ENCODE results near the gene GALNT4. TPM values are rescaled to one million over a fixed set of nuclear protein-coding genes. Genes with fewer than 3 reads are reported as not detected.

Gene GALNT4
- polyA plus RNA-seq, 3 donors: 8.8 to 10.9 (median 10.5) TPM

DNA sequence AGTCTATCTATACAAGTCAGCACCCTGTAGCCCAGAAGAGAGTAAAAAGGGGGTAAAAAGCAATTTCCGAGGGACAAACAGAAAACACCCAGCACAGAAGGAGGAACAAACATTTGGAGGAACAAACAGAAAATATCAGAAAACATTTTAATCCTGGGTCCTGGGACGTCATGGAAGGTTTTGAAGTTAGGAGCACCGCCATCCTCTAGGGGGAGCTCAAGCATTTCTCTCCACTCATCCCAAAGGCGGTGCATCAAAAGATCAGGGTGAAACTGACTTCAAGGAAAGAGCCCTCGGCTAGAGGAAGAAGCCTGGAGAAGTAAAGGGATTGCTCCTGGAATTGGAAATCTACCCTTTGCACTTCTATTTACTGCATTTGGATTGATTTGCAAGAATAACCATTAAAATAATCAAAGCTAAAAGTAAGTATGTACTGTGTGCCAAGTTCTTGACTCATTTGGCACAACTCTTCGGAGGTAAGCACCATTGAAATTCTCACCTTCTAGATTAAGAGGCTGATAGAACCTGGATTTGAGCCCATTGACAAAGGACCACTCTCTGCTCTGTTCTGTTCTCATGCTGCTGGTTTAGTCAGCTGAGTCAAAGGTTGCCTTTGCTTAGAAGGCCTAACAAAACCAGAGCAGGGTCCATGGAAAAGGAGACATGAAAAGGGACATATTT is 18.5 kb upstream of the GALNT4 start:
- DNase-seq (ENCODE audit: extremely low read depth in 1 of 11, low read depth in 9 of 11, low spot score in 4 of 11): peak in 8 of 11 donors; percentile 72 to 86 (median 80)

DNA sequence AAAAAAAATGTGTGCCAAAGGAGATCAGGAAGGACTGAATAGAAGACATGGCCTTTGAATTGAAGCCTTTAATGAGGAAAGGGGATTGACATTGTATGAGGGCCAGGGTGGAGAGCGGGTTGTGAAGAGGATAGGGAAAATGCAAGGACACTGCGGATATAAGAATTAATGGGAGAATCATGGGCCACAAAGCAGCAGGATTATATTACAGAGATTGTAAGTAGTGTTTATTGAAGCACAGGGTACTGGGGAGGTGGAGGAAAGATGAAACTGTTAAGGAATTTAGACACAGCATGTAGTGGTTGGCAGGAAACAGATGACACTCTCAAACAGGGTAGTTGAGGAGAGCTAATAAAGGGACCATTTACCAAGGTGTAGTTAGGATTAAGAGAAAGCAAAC is 17.6 kb upstream of the GALNT4 start:
- DNase-seq (ENCODE audit: extremely low read depth in 1 of 11, low read depth in 9 of 11, low spot score in 4 of 11): no peak

DNA sequence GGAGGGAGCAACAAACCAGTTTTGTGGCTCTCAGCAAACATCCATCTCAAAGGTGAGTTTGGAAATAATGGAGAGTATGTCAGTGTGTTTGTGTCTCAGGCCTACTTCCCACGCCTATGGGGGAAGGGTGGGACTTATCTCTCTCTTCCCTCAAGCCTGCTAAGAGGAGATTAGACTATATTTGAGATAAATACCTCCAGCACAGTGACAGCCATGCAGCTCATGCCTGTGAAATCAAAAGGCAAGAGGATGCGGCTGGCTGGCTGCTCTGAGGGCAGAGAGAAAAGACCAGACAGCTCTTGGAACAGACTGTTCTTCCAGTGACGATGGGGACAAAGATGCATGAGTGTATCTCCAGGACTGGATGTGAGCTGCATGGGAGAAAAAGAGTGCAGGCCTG is 16.0 kb upstream of the GALNT4 start:
- DNase-seq (ENCODE audit: extremely low read depth in 1 of 11, low read depth in 9 of 11, low spot score in 4 of 11): no peak

DNA sequence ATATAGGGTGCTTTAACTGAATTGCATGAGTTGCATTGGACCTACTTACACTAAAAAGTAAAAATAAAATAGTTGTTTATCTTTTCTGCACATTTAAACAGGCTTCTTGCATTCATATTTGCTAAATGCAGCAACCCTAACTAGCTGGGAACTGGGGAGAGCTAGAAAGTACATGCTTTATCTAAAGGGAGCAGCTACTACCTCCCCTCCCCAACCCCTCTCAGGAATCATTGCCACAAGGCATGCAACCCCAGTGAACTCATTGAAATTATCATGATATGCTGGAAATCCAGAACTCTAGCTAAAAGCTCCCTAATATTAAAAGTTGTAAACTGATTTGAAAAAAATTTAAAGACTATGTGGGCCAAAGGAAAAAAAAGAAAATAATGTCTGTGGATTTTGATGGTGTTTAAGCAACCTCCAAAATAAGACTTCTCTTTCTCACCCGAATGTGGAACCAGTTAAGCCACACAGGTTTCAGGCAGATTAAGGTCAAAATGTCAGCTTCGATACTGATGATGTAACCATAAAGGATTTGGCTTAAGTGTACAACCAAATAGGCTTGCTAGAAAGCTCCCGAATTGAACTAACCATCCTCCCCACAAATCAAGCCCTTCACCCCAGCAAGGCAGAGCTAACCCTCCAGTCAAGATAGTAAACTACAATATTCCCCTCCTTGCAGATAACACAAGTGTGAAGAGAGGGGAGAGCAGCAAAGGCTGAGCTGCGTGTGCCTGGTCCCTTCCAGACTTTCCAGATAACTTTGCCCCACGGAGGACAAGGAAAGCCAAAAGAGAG is 15.0 kb upstream of the GALNT4 start:
- no peak for DNase-seq (ENCODE audit: extremely low read depth in 1 of 11, low read depth in 9 of 11, low spot score in 4 of 11)

DNA sequence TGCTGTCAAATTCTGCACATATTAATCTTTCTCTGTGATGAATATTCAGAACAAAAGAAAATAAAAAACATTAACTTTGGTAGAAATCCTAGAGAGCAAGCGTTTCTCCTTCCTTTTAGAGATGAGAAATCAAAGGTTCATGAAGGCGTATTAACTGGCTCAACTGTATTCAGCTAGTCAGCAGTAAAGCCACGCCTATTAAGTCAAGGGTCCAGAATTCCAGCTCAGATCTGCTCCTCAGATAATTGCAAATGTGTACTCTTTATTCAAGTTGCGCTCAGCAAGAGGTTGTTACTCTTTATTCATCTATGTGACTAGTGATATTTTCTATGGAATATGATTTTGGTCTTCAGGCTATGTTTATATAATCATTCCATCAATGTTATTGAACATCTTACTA is 14.3 kb upstream of the GALNT4 start:
- no peak for DNase-seq (ENCODE audit: extremely low read depth in 1 of 11, low read depth in 9 of 11, low spot score in 4 of 11)

DNA sequence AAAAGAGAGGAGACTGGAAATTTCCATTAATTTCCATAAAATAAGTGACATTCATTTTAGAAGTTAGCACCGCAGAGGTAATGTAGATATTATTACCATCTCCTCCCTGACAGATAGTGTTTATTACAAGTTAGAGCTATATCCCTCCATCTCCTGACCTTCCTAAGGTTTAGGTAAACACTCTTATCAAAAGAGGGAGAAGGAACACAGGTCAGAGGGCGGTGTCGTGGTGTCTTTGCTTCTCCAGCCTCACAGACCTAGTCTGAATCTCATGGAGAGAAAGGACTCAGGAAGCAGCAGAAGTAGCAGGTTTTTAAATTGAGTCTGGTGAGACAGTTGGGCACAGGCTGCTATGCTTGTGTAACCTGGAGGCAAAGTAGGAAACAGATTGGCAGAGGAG is 12.8 kb upstream of the GALNT4 start:
- DNase-seq (ENCODE audit: extremely low read depth in 1 of 11, low read depth in 9 of 11, low spot score in 4 of 11): no peak

DNA sequence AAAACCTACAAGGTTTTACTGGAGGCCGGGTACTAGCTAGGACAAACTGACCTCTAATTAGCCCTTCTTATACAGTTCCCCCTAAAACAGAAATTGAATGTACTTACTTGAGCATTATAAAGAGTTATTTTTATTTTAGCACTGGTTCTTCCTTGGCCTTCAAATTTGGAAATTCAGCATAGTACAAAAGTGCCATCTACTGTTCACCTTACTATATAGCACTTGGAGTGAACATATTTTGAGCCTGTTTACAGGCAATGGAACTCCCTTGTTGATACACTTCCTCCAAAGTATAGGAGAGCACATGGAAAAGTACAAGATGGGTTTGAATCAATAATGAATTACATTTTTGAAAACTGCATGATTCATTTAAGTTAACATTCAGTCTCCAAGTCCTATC is 5.1 kb upstream of the GALNT4 start:
- DNase-seq (ENCODE audit: extremely low read depth in 1 of 11, low read depth in 9 of 11, low spot score in 4 of 11): peak in 4 of 11 donors; percentile 43 to 48 (median 46)

DNA sequence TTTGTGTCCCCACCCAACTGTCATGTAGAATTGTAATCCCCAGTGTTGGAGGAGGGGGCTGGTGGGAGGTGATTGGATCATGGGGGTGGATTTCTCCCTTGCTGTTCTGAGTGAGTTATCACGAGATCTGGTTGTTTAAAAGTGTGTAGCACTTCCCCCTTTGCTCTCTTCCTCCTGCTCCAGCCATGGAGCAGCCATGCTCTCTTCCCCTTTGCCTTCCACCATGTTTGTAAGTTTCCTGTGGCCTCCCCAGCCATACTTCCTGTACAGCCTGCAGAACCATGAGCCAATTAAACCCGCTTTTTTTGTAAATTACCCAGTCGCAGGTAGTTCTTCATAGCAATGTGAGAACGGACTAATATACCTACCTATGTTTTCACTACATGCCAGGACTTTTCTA is 3.8 kb upstream of the GALNT4 start:
- DNase-seq (ENCODE audit: extremely low read depth in 1 of 11, low read depth in 9 of 11, low spot score in 4 of 11): no peak

DNA sequence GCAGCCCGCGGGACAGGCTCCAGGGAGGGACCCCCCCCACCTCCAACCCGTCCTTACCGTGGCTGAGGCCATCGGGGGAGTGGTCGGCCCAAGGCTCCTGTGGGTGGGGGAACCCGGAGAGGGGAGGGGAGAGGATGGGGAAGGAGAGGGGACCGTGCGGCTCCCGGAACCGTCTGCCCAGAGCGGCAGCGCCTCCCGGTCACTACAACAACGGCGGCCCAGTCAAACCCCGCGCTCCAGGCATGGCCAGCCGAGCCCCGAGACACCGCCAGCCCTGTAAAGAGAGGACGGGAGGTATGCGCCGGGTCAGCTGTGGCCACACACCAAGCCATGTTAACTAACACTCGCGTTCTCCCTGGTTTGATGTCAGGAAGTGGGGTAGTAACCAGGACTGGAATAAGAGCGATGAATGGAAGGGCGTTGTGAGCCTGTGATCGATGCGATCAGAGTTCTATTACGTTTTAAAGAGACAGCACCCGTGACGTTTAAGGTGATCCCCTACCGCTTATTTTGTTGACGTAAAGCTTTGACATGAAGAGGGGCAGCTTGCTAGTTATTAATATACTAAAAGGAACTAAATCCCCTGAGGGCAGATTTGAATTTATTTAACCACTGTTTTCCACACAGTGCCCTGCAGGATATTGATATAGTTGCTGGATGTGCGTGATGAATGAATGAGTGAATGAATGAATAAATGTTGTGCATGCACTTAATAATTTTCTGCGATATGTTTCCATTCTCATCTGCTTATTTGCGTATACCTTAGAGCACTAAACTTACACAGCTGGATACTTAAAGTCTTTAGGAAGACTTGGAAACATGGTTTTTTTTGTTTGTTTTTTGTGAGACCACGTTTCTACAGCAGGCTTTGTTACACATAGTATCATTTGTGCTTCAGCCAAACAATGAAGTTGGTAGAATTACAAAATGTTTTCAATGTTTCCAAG is 1.5 kb upstream of the GALNT4 start, which contains the start of gene POC1B:
Gene POC1B (minus strand): TSS at position 224 of the 947 bp plus-strand sequence. CDS start 152 bp downstream, at position 72.
- DNase-seq (ENCODE audit: extremely low read depth in 1 of 11, low read depth in 9 of 11, low spot score in 4 of 11): peak in 9 of 11 donors; percentile 59 to 79 (median 69)

DNA sequence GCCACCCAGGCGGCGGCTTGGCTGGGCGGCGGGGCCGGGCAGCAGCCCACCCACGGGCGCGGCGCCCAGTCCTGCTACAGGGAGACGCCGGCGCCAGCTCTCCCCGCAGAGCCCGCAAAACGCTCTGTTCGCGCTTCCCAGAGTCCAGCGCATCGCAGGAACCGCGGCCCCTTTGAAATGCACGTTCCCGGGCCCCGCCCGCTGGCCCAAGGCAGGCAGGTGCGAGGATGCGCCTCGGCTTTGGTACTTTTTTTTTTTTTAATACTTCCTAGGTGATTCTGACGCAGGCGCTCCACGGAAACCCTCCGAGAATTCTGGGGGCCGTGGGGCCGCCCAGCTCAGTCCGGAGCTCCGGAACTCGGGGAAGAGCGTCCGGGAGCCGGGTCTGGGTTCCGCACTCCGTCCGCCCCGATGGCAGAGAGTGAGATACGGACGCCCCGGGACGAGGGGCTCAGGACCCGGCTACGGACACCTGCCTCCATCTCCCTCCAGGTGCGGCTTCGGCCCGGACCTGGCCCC is 768 bp upstream of the GALNT4 start:
- peak in 4 of 11 donors; percentile 21 to 33 (median 26) for DNase-seq (ENCODE audit: extremely low read depth in 1 of 11, low read depth in 9 of 11, low spot score in 4 of 11)

DNA sequence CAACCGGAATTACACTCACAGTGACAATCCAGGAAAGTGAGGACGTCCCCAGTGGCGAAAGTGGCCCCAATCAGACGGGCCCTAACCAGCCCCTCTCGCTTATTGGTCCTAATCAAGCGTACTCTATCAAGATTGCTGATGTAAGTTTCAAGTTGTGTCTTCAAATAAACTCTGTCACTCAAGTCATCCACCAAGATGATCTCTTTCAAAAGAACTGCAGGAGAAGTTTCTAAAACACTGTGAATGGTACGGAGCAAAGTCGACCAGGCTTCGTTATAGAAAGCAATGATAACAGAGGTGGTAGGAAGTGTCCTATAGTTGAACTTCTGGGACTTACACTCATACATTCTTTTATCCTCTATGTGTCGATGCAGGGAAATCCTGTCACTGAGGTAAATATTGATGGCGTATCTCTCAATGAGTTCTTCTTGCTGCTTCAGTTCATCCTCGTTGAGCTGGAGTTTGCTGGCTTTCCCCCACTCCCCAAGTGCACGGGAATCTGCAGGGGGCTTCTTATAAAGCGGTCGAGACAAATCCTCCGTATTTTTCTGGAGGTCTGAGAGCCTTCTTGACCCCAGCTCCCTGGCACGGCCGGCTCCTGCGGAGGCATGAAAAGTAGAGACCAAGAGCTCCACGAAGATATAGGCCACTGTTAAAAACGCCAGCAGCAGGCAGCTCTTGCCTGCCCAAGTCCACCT is 604 bp downstream of the GALNT4 start:
- DNase-seq (ENCODE audit: extremely low read depth in 1 of 11, low read depth in 9 of 11, low spot score in 4 of 11): no peak

DNA sequence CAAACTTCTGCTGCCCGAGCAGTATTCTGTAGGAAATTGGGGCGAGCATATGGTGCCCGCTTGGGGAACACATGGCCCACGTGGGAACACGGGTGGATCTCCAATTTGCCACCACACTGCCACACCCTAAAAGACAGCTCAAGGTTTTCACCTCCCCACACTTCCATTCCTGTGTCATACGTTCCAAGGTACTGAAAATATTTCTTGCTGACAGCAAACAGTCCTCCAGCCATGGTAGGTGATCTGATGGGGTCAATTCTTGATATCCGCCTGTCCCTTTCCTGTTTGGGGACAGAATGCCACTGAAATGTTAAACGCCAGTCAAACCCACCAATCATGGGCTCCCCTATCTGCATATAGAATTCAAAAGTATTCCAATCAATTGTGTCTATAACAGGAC is 1.2 kb downstream of the GALNT4 start:
- DNase-seq (ENCODE audit: extremely low read depth in 1 of 11, low read depth in 9 of 11, low spot score in 4 of 11): no peak

DNA sequence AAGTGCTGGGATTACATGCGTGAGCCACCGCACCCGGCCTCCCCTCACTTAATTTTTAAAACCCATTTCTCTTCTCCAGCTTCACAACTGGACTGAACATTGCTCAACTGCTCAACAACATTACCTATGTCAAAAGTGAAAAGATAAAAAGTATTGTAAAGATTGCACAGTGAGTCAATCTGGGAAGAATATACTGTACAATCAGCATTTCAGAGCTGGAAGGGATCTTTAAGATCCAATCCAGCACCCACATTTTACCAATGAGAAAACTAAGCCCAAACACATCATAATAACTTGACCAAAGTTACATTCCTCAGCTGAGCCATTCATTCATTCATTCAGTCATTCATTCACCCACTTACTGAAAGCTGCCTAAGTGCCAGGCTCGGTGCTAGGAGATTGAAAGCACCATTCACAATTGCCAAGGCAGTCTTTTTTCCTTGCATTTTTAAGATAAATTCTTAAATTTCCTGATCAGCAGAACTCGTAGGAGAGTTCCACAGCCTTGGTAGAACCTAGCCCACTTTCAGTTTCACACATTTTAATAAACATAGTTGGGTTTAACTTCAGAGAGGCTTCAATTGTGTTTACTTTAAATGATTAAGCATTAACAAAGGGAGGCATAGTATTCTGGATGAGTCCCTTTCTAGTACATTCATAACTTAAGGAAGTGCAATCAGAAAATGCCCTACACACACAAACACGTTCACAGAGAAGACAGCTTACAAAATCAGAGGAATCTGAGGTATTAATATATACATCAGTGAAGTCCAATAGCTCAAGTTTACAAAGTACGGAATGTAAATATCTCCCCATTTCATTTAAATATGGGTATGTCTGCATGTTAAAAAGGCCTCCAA is 3.0 kb downstream of the GALNT4 start:
- no peak for DNase-seq (ENCODE audit: extremely low read depth in 1 of 11, low read depth in 9 of 11, low spot score in 4 of 11)

DNA sequence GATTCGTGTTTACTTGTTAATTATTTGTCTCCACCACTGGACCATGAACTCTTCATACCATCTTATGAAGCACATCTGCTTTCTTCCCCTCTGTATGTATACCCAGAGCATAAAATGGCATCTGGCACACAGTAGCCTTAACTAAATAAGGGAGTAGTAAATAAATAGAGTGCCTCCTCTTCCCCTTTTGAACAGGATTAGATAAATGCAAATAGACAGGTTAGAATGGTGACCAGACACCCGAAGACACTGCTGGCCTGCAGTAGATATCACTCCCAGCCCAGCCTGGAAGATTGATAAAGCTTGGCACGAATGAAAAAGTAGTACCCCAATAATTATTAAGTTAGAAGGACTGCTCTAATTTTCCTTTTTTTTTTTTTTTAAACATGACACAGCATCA is 6.9 kb downstream of the GALNT4 start:
- DNase-seq (ENCODE audit: extremely low read depth in 1 of 11, low read depth in 9 of 11, low spot score in 4 of 11): no peak

DNA sequence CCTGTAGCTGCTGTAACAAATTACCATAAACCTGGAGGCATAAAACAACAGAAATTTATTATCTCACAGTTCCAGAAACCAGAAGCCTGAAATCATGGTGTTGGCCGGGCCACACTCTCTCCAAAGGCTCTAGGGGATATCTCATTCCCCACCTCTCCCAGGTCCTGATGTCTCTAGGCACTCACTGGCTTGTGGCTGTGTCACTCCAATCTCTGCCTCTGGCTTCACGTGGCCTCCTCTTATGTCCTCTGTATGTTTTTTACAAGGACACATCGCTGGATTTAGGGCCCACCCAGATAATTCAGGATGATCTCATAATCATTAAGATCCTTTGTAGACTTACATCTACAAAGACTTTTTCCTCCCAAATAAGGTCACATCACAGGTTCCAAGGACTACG is 8.0 kb downstream of the GALNT4 start:
- no peak for DNase-seq (ENCODE audit: extremely low read depth in 1 of 11, low read depth in 9 of 11, low spot score in 4 of 11)

DNA sequence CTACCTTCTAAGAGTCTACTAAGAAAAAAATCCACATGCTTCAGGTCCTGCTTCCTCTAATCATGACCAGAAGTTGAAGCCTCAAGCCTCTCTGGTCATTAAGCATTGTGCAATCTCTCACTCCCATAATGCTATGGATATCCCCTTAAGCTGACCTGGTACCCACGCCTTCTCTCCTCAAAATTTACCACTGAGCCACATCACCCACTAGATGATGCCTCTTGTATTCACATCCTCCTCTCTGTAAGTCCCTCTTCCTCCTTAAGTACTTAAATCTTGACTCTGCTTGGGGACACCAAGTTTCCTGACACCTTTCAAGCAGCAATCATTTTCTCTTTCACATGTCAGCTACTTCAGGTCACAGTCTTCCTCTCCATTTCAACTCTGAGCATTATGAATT is 9.8 kb downstream of the GALNT4 start:
- no peak for DNase-seq (ENCODE audit: extremely low read depth in 1 of 11, low read depth in 9 of 11, low spot score in 4 of 11)

DNA sequence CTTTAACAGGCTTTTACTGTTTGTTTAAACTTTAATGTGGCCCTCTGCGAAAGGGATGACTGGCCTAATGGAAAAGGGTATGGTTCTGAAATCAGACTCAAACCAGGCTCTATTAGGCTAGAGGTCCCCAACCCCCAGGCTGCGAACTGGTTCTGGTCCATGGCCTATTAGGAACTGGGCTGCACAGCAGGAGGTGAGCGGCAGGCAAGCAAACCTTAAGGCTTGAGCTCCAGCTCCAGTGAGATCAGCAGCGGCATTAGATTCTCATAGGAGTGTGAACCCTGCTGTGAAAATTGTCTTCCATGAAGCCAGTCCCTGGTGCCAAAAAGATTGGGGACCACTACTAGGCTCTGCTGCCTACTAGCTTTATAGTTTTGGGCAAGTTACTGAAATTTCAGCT is 11.1 kb downstream of the GALNT4 start:
- no peak for DNase-seq (ENCODE audit: extremely low read depth in 1 of 11, low read depth in 9 of 11, low spot score in 4 of 11)

Measured in renal cortex interstitium (tissue), 11 donors.